ENCODE measurements around the gene N4BP2. TPM values are rescaled to one million over a fixed set of nuclear protein-coding genes. Genes with fewer than 3 reads are reported as not detected.
"Not testable (repeated sequence)": the region's sequence is repeated elsewhere in the genome, so short reads cannot be mapped to it uniquely, and the experiment has no call there.

The N4BP2 gene
- total and polyA plus RNA-seq, 2 donors from 2014 or later = 0.71 to 10.5 TPM

- Histone ChIP-seq H3K4me3 (ENCODE audit: low read length in 3 of 3) (no peak overlapping the region), H3K4me1 (ENCODE audit: control insufficient read depth in 2 of 3, insufficient read depth in 2 of 3, low read depth in 1 of 3, low read length in 3 of 3) (no peaks in the 10 kb centered on the region), H3K9ac (ENCODE audit: low read length in 3 of 3) (no peak overlapping the region), H3K27me3 (ENCODE audit: control insufficient read depth, insufficient read depth, low read length) (no peaks in the 10 kb centered on the region), H3K27ac (ENCODE audit: low read depth in 2 of 2, low read length in 2 of 2) (no peak overlapping the region), H3K36me3 (ENCODE audit: control insufficient read depth in 2 of 3, insufficient read depth in 3 of 3, low read length in 3 of 3) (peaks cover 0 to 3% (median 0%) of the 10 kb centered on the region in 3 donors), H3K9me3 (ENCODE audit: control insufficient read depth in 2 of 3, insufficient read depth in 1 of 3, low read length in 3 of 3) (no peaks in the 10 kb centered on the region)
- TF ChIP-seq CTCF (IDR thresholded peaks at IDR 0.05; ENCODE audit: borderline replicate concordance, extremely low read depth, insufficient read depth) = no peak
- no peak for FAIRE-seq
- DNase-seq = no peak
- intact Hi-C loops (cut with DNase I) = no loop called here
These were observed 87.4 kb downstream of the N4BP2 start for GRCh38 chr4:40143926-40144508.

- Histone ChIP-seq H3K4me1 (ENCODE audit: control insufficient read depth in 2 of 3, insufficient read depth in 2 of 3, low read depth in 1 of 3, low read length in 3 of 3) (no peaks in the 10 kb centered on the region), H3K36me3 (ENCODE audit: control insufficient read depth in 2 of 3, insufficient read depth in 3 of 3, low read length in 3 of 3) (peaks cover 0 to 3% (median 0%) of the 10 kb centered on the region in 3 donors), H3K27me3 (ENCODE audit: control insufficient read depth, insufficient read depth, low read length) (no peaks in the 10 kb centered on the region), H3K27ac (ENCODE audit: low read depth in 2 of 2, low read length in 2 of 2) (no peak overlapping the region), H3K4me3 (ENCODE audit: low read length in 3 of 3) (no peak overlapping the region), H3K9me3 (ENCODE audit: control insufficient read depth in 2 of 3, insufficient read depth in 1 of 3, low read length in 3 of 3) (no peaks in the 10 kb centered on the region), H3K9ac (ENCODE audit: low read length in 3 of 3) (no peak overlapping the region)
- no peak for TF ChIP-seq CTCF (IDR thresholded peaks at IDR 0.05; ENCODE audit: borderline replicate concordance, extremely low read depth, insufficient read depth)
- intact Hi-C loops (cut with DNase I) = no loop called here
- FAIRE-seq = no peak
- DNase-seq = no peak
These were observed 88.1 kb downstream of the N4BP2 start for GRCh38 chr4:40144716-40145115.

GRCh38 chr4:40147490-40147889 is 90.8 kb downstream of the N4BP2 start:
- not testable (repeated sequence) for FAIRE-seq

GRCh38 chr4:40149960-40150385 is 93.3 kb downstream of the N4BP2 start:
- peak; percentile 87 for TF ChIP-seq CTCF (IDR thresholded peaks at IDR 0.05; ENCODE audit: borderline replicate concordance, extremely low read depth, insufficient read depth)
- DNase-seq (peak in 4 of 5 donors; percentile 50 to 65 (median 52)), FAIRE-seq (peak; percentile 88)
- peaks cover 0 to 5% (median 0%) of the 10 kb centered on the region in 3 donors for H3K9me3 ChIP-seq (ENCODE audit: control insufficient read depth in 2 of 3, insufficient read depth in 1 of 3, low read length in 3 of 3)
- H3K9ac ChIP-seq (ENCODE audit: low read length in 3 of 3) = no peak overlapping the region
- H3K4me3 ChIP-seq (ENCODE audit: low read length in 3 of 3) = no peak overlapping the region
- H3K27me3 ChIP-seq (ENCODE audit: control insufficient read depth, insufficient read depth, low read length) = no peaks in the 10 kb centered on the region
- no peak overlapping the region for H3K27ac ChIP-seq (ENCODE audit: low read depth in 2 of 2, low read length in 2 of 2)
- no peaks in the 10 kb centered on the region for H3K36me3 ChIP-seq (ENCODE audit: control insufficient read depth in 2 of 3, insufficient read depth in 3 of 3, low read length in 3 of 3)
- no peaks in the 10 kb centered on the region for H3K4me1 ChIP-seq (ENCODE audit: control insufficient read depth in 2 of 3, insufficient read depth in 2 of 3, low read depth in 1 of 3, low read length in 3 of 3)
- intact Hi-C loops (cut with DNase I) = no loop called here

More at GRCh38 chr4:40147490-40147889, 90.8 kb downstream of the N4BP2 start:
- H3K4me1 ChIP-seq (ENCODE audit: control insufficient read depth in 2 of 3, insufficient read depth in 2 of 3, low read depth in 1 of 3, low read length in 3 of 3); H3K4me3 ChIP-seq (ENCODE audit: low read length in 3 of 3); H3K9ac ChIP-seq (ENCODE audit: low read length in 3 of 3); H3K27ac ChIP-seq (ENCODE audit: low read depth in 2 of 2, low read length in 2 of 2); H3K9me3 ChIP-seq (ENCODE audit: control insufficient read depth in 2 of 3, insufficient read depth in 1 of 3, low read length in 3 of 3); H3K27me3 ChIP-seq (ENCODE audit: control insufficient read depth, insufficient read depth, low read length); DNase-seq; intact Hi-C loops (cut with DNase I); H3K36me3 ChIP-seq (ENCODE audit: control insufficient read depth in 2 of 3, insufficient read depth in 3 of 3, low read length in 3 of 3): not testable (repeated sequence)
